Heart right ventricle (tissue), 16 donors: Measurements from ENCODE around the gene RPSA. TPM values are rescaled to one million over a fixed set of nuclear protein-coding genes. Genes with fewer than 3 reads are reported as not detected.
A peak's percentile ranks its signal among the peaks of the same experiment; 100 is the strongest.

Experiments
- ATAC-seq, 8 donors: fragments of 200-7000 bp; cut with Tn5 transposase; one replicate each; pipeline ENCODE4 v1.9.1; 2020; ENCODE audit warnings: mild to moderate bottlenecking in 8 of 8, moderate library complexity in 8 of 8, moderate number of reproducible peaks in 1 of 8
- DNase-seq, 2 donors: peaks; one replicate each; pipeline ENCODE4 v3.0.0-alpha.2; 2020
- H3K27ac ChIP-seq, 10 donors: fragments of 200-600 bp; sonication (generic) in 2 of 10; one replicate each; pipeline versions ENCODE4 v1.5.0 to v1.8.0; 2020 to 2022; ENCODE audit warnings: mild to moderate bottlenecking in 3 of 10
- H3K27me3 ChIP-seq, 7 donors: fragments of 200-600 bp; one replicate each; pipeline ENCODE4 v1.8.0; 2021 to 2022; ENCODE audit warnings: mild to moderate bottlenecking in 2 of 7
- H3K36me3 ChIP-seq, 9 donors: fragments of 200-600 bp; sonication (generic) in 1 of 9; one replicate each; pipeline versions ENCODE4 v1.5.0 to v1.8.0; 2020 to 2022; ENCODE audit warnings: mild to moderate bottlenecking in 2 of 9
- H3K4me1 ChIP-seq, 9 donors: fragments of 200-600 bp; sonication (generic) in 1 of 9; one replicate each; pipeline versions ENCODE4 v1.5.0 to v1.8.0; 2020 to 2022; ENCODE audit warnings: mild to moderate bottlenecking in 4 of 9
- H3K4me3 ChIP-seq, 10 donors: fragments of 200-600 bp; sonication (generic) in 2 of 10; one replicate each; pipeline versions ENCODE4 v1.5.0 to v1.8.0; 2020 to 2022; ENCODE audit warnings: mild to moderate bottlenecking in 7 of 10, moderate library complexity in 2 of 10
- H3K9me3 ChIP-seq, 11 donors: fragments of 200-600 bp in 10 of 11; sonication (generic) in 2 of 11; one replicate each; pipeline versions ENCODE4 v1.5.0 to v1.8.0; 2013 to 2022; ENCODE audit warnings: mild to moderate bottlenecking in 2 of 11, control low read depth in 1 of 11, moderate library complexity in 1 of 11
- CTCF ChIP-seq, 9 donors: fragments of 200-600 bp; sonication (generic) in 2 of 9; IDR thresholded peaks; one replicate each; pipeline versions ENCODE4 v1.5.0 to v1.8.0; 2021 to 2022; ENCODE audit warnings: antibody characterized with exemption in 9 of 9, mild to moderate bottlenecking in 5 of 9, moderate library complexity in 1 of 9
- WGBS, 2 donors: extraction: QIAGEN DNeasy Blood & Tissue Kit; methylation state at CpG; one replicate each; pipeline ENCODE4 v1.1.7; 2013; ENCODE audit warnings: inconsistent platforms in 1 of 2; 5-methylcytosine and 5-hydroxymethylcytosine counted together
- intact Hi-C, 10 donors: fragments of 100-400 bp; cut with DNase I; formaldehyde crosslinking; loops; one replicate each; pipeline versions ENCODE4 v1.11.1 to v1.14.2; 2022
- polyA plus RNA-seq, 2 donors: library from polyadenylated mRNA; stranded (reverse); fragments of 200-250 nt; gene quantifications; one replicate each; pipeline ENCODE4 v1.2.3, GENCODE V29; 2013
- total RNA-seq, 10 donors: library from RNA; stranded (reverse); fragmentation: NEBNext Ultra II Directional in 3 of 10; extraction: Animal tissue kit (Norgen Biotek cat#: 25700) in 3 of 10; gene quantifications; one replicate each; pipeline versions ENCODE4 v1.2.1 to v1.2.4, GENCODE V29; 2021 to 2023
- donor health status: Arrhythmogenic right ventricular cardiomyopathy.
- donor health status: ischemic (EF 13 %, LVEDD 7.1; RV severe dilation, severe dysfunction).
- donor health status: healthy with polysubstance abuse.
- donor health status: DM: no; HTN: yes; CAD: no.
- donor health status: DM: no; HTN: no; CAD: no.
- donor health status: ischemic (EF 25% LVEDD 6.9; RV normal size, moderate dysfunction).
- donor health status: ischemic (EF 25% LVEDD 5.7; RV mildly dilated, moderate dysfunction).
- donor health status: healthy.
- donor health status: DM: yes; HTN: yes; CAD: no.
- donor health status: Ischemic cardiomyopathy.
- donor health status: ischemic (EF 35%, LVEDD 5.7; RV mildly dilated, moderate dysfunction).
- donor health status: nonischemic (EF 11% LVEDD 7.7; RV severe dilation, severe dysfunction).
- donor health status: DM: yes; HTN: yes; CAD: no.
- donor health status: PGD.
- donor health status: ischemic (EF 29% LVEDD 5.4; RV normal size, mild dysfunction).
- donor health status: nonischemic (EF 23%, LVEDD 6.1; RV moderate dilation, normal function).

The RPSA gene
- total and polyA plus RNA-seq, 12 donors = 350 to 1,493 (median 410) TPM

- no peaks in the 10 kb centered on the region for H3K27me3 ChIP-seq
- H3K36me3 ChIP-seq = no peaks in the 10 kb centered on the region
- intact Hi-C loops = no loop called here
- TF ChIP-seq CTCF (IDR thresholded peaks at IDR 0.05) = no peak
- no peak for ATAC-seq
- no peak overlapping the region for H3K4me3 ChIP-seq
- DNase-seq = no peak
- H3K9me3 ChIP-seq = no peaks in the 10 kb centered on the region
- 56 to 67% methylated on average over 1 of the region's 1 CpG for WGBS, 2 donors
- no peak overlapping the region for H3K27ac ChIP-seq
- peaks cover 0 to 5% (median under 1%) of the 10 kb centered on the region in 9 donors for H3K4me1 ChIP-seq
Measured at GRCh38 chr3:39423436-39423970, 17.0 kb downstream of the RPSA start.

GRCh38 chr3:39426312-39426711, 19.8 kb downstream of the RPSA start:
- H3K36me3 ChIP-seq = no peaks in the 10 kb centered on the region
- ATAC-seq = no peak
- no peaks in the 10 kb centered on the region for H3K27me3 ChIP-seq
- no peak overlapping the region for H3K4me3 ChIP-seq
- TF ChIP-seq CTCF (IDR thresholded peaks at IDR 0.05) = no peak
- H3K9me3 ChIP-seq = no peaks in the 10 kb centered on the region
- WGBS, 2 donors = 71 to 95% methylated on average over 1 of the region's 1 CpG
- peaks cover 0 to 12% (median 7%) of the 10 kb centered on the region in 9 donors for H3K4me1 ChIP-seq
- intact Hi-C loops = no loop called here
- no peak overlapping the region for H3K27ac ChIP-seq
- no peak for DNase-seq

- TF ChIP-seq CTCF (IDR thresholded peaks at IDR 0.05) = no peak
- H3K9me3 ChIP-seq = no peaks in the 10 kb centered on the region
- 42 to 47% methylated on average over 1 of the region's 1 CpG for WGBS, 2 donors
- intact Hi-C loops = no loop called here
- peaks cover 0 to 12% (median 7%) of the 10 kb centered on the region in 9 donors for H3K4me1 ChIP-seq
- no peak overlapping the region for H3K4me3 ChIP-seq
- no peak for DNase-seq
- ATAC-seq = no peak
- no peak overlapping the region for H3K27ac ChIP-seq
- H3K36me3 ChIP-seq = no peaks in the 10 kb centered on the region
- H3K27me3 ChIP-seq = no peaks in the 10 kb centered on the region
Measured at GRCh38 chr3:39427506-39427905, 21.0 kb downstream of the RPSA start.

GRCh38 chr3:39428745-39429201, 22.3 kb downstream of the RPSA start:
- Histone ChIP-seq H3K27me3 (no peaks in the 10 kb centered on the region), H3K36me3 (no peaks in the 10 kb centered on the region), H3K27ac (peak overlapping the region; percentile 7 to 84 (median 70)), H3K4me3 (peak overlapping the region in 3 of 10 donors; percentile 3 to 32 (median 23)), H3K9me3 (no peaks in the 10 kb centered on the region), H3K4me1 (peaks cover 0 to 22% (median 12%) of the 10 kb centered on the region in 9 donors)
- 40 to 52% methylated on average over 22 of the region's 22 CpGs for WGBS, 2 donors
- intact Hi-C loops = no loop called here
- TF ChIP-seq CTCF (IDR thresholded peaks at IDR 0.05) = no peak
- ATAC-seq (peak; percentile 57 to 92 (median 86)), DNase-seq (peak; percentile 48 to 72)
